SK-N-SH treated with all-trans-retinoic acid at 6 μM for 48 hours (cell line): ENCODE measurements around the gene QSOX2.

Experiments used
- ATAC-seq: fragments of 200-7000 bp; cut with Tn5 transposase; 3 replicates; pipeline ENCODE4 v1.9.1; 2020; ENCODE audit warnings: mild to moderate bottlenecking, moderate library complexity
- ARNTL ChIP-seq: fragments of 450-650 bp; formaldehyde crosslinking; IDR thresholded peaks from 2 replicates; pipeline ENCODE4 v1.5.0; 2020; ENCODE audit warnings: low read depth, mild to moderate bottlenecking, moderate library complexity, borderline replicate concordance
- BACH2 ChIP-seq: fragments of 250-450 bp; sonication (Bioruptor Pico); IDR thresholded peaks from 2 replicates; pipeline ENCODE4 v1.9.0; 2021; ENCODE audit warnings: mild to moderate bottlenecking, borderline replicate concordance
- CSRNP3 ChIP-seq: fragments of 250-450 bp; sonication (Bioruptor Pico); IDR thresholded peaks from 2 replicates; pipeline ENCODE4 v1.5.1; 2021; ENCODE audit warnings: mild to moderate bottlenecking, moderate library complexity
- ISL1 ChIP-seq: fragments of 250-450 bp; sonication (Bioruptor Pico); IDR thresholded peaks from 2 replicates; pipeline ENCODE4 v2.1.2; 2022; ENCODE audit warnings: mild to moderate bottlenecking, moderate library complexity
- OSR1 ChIP-seq: fragments of 250-450 bp; sonication (Bioruptor Pico); IDR thresholded peaks from 2 replicates; pipeline ENCODE4 v1.8.0; 2022; ENCODE audit warnings: moderate library complexity, mild to moderate bottlenecking, inconsistent platforms
- PATZ1 ChIP-seq: fragments of 250-450 bp; sonication (Bioruptor Pico); IDR thresholded peaks from 2 replicates; pipeline ENCODE4 v1.8.0; 2020; ENCODE audit warnings: mild to moderate bottlenecking, moderate library complexity, borderline replicate concordance
- PPARA ChIP-seq: fragments of 250-450 bp; sonication (Bioruptor Pico); IDR thresholded peaks from 2 replicates; pipeline ENCODE4 v1.5.0; 2020; ENCODE audit warnings: mild to moderate bottlenecking, borderline replicate concordance
- RARB ChIP-seq: fragments of 250-450 bp; sonication (Bioruptor Pico); IDR thresholded peaks from 2 replicates; pipeline ENCODE4 v1.8.0; 2021; ENCODE audit warnings: mild to moderate bottlenecking, moderate library complexity
- SNAI2 ChIP-seq: fragments of 250-450 bp; sonication (Bioruptor Pico); IDR thresholded peaks from 2 replicates; pipeline ENCODE4 v1.5.0; 2020; ENCODE audit warnings: mild to moderate bottlenecking, moderate library complexity
- TCF4 ChIP-seq: fragments of 250-450 bp; sonication (Bioruptor Pico); IDR thresholded peaks from 2 replicates; pipeline ENCODE4 v1.8.0; 2021; ENCODE audit warnings: mild to moderate bottlenecking, moderate library complexity, borderline replicate concordance
- TOX ChIP-seq: fragments of 250-450 bp; sonication (Bioruptor Pico); IDR thresholded peaks from 2 replicates; pipeline ENCODE4 v1.8.0; 2021; ENCODE audit warnings: mild to moderate bottlenecking, moderate library complexity, borderline replicate concordance
- ZC3H10 ChIP-seq: fragments of 250-450 bp; sonication (Bioruptor Pico); IDR thresholded peaks from 2 replicates; pipeline ENCODE4 v1.5.1; 2021; ENCODE audit warnings: mild to moderate bottlenecking, moderate library complexity
- ZFP3 ChIP-seq: fragments of 250-450 bp; sonication (Bioruptor Pico); IDR thresholded peaks from 2 replicates; pipeline ENCODE4 v1.5.0; 2020; ENCODE audit warnings: mild to moderate bottlenecking, moderate library complexity
- ZFP30 ChIP-seq: fragments of 450-650 bp; formaldehyde crosslinking; IDR thresholded peaks from 2 replicates; pipeline ENCODE4 v1.5.0; 2022; ENCODE audit warnings: mild to moderate bottlenecking, moderate library complexity
- ZNF565 ChIP-seq: fragments of 450-650 bp; formaldehyde crosslinking; conservative IDR thresholded peaks from 2 replicates; pipeline ENCODE4 v1.5.0; 2020; ENCODE audit warnings: low read depth, mild to moderate bottlenecking, moderate library complexity
- ZNF70 ChIP-seq: fragments of 450-650 bp; formaldehyde crosslinking; IDR thresholded peaks from 2 replicates; pipeline ENCODE4 v1.5.0; 2020; ENCODE audit warnings: mild to moderate bottlenecking, moderate library complexity
- TF ChIP-seq, protein P1 (sequence below): fragments of 250-450 bp; sonication (Bioruptor Pico); IDR thresholded peaks from 2 replicates; pipeline ENCODE4 v1.8.0; 2021; ENCODE audit warnings: low read depth, mild to moderate bottlenecking, moderate library complexity, borderline replicate concordance
- TF ChIP-seq, protein P2 (sequence below): fragments of 250-450 bp; sonication (Bioruptor Pico); IDR thresholded peaks from 2 replicates; pipeline ENCODE4 v1.5.1; 2020; ENCODE audit warnings: low read depth, mild to moderate bottlenecking, moderate library complexity
- TF ChIP-seq, protein P3 (sequence below): fragments of 250-450 bp; sonication (Bioruptor Pico); IDR thresholded peaks from 2 replicates; pipeline ENCODE4 v1.5.0; 2020; ENCODE audit warnings: mild to moderate bottlenecking, moderate library complexity

The QSOX2 gene

GRCh38 chr9:136250676-136251075, 5.1 kb upstream of the QSOX2 start:
- TF ChIP-seq ZFP3 (CRISPR knock-in tag) (no peak), ZFP30 (no peak)
- TF ChIP-seq, all 23 proteins: peak for 0
- no peak for ATAC-seq

GRCh38 chr9:136249877-136250559, 4.4 kb upstream of the QSOX2 start:
- no peak for ATAC-seq

GRCh38 chr9:136248951-136249876, 3.6 kb upstream of the QSOX2 start:
- no peak for ATAC-seq
- TF ChIP-seq, protein P1, sequence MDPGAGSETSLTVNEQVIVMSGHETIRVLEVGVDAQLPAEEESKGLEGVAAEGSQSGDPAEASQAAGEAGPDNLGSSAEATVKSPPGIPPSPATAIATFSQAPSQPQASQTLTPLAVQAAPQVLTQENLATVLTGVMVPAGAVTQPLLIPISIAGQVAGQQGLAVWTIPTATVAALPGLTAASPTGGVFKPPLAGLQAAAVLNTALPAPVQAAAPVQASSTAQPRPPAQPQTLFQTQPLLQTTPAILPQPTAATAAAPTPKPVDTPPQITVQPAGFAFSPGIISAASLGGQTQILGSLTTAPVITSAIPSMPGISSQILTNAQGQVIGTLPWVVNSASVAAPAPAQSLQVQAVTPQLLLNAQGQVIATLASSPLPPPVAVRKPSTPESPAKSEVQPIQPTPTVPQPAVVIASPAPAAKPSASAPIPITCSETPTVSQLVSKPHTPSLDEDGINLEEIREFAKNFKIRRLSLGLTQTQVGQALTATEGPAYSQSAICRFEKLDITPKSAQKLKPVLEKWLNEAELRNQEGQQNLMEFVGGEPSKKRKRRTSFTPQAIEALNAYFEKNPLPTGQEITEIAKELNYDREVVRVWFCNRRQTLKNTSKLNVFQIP: no peak
- TF ChIP-seq CSRNP3 (CRISPR knock-in tag) (no peak), BACH2 (CRISPR knock-in tag) (no peak), PATZ1 (CRISPR knock-in tag) (no peak), TCF4 (CRISPR knock-in tag) (no peak), TOX (no peak), ZFP3 (CRISPR knock-in tag) (no peak), ZNF70 (no peak), ARNTL (CRISPR knock-in tag) (no peak), ISL1 (CRISPR knock-in tag) (no peak), RARB (CRISPR knock-in tag) (no peak), ZNF565 (CRISPR knock-in tag) (no peak), OSR1 (CRISPR knock-in tag) (no peak), PPARA (no peak), ZC3H10 (no peak)
- TF ChIP-seq, protein P2, sequence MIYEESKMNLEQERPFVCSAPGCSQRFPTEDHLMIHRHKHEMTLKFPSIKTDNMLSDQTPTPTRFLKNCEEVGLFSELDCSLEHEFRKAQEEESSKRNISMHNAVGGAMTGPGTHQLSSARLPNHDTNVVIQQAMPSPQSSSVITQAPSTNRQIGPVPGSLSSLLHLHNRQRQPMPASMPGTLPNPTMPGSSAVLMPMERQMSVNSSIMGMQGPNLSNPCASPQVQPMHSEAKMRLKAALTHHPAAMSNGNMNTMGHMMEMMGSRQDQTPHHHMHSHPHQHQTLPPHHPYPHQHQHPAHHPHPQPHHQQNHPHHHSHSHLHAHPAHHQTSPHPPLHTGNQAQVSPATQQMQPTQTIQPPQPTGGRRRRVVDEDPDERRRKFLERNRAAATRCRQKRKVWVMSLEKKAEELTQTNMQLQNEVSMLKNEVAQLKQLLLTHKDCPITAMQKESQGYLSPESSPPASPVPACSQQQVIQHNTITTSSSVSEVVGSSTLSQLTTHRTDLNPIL (CRISPR knock-in tag): no peak

More at GRCh38 chr9:136249877-136250559, 4.4 kb upstream of the QSOX2 start:
- no peak for TF ChIP-seq TOX
- no peak for TF ChIP-seq PATZ1 (CRISPR knock-in tag)
- TF ChIP-seq, protein P3, sequence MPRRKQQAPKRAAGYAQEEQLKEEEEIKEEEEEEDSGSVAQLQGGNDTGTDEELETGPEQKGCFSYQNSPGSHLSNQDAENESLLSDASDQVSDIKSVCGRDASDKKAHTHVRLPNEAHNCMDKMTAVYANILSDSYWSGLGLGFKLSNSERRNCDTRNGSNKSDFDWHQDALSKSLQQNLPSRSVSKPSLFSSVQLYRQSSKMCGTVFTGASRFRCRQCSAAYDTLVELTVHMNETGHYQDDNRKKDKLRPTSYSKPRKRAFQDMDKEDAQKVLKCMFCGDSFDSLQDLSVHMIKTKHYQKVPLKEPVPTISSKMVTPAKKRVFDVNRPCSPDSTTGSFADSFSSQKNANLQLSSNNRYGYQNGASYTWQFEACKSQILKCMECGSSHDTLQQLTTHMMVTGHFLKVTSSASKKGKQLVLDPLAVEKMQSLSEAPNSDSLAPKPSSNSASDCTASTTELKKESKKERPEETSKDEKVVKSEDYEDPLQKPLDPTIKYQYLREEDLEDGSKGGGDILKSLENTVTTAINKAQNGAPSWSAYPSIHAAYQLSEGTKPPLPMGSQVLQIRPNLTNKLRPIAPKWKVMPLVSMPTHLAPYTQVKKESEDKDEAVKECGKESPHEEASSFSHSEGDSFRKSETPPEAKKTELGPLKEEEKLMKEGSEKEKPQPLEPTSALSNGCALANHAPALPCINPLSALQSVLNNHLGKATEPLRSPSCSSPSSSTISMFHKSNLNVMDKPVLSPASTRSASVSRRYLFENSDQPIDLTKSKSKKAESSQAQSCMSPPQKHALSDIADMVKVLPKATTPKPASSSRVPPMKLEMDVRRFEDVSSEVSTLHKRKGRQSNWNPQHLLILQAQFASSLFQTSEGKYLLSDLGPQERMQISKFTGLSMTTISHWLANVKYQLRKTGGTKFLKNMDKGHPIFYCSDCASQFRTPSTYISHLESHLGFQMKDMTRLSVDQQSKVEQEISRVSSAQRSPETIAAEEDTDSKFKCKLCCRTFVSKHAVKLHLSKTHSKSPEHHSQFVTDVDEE (CRISPR knock-in tag): no peak
- no peak for TF ChIP-seq ZFP3 (CRISPR knock-in tag)
- no peak for TF ChIP-seq SNAI2 (CRISPR knock-in tag)
- TF ChIP-seq BACH2 (CRISPR knock-in tag): no peak
- TF ChIP-seq OSR1 (CRISPR knock-in tag): no peak
- no peak for TF ChIP-seq ARNTL (CRISPR knock-in tag)
- TF ChIP-seq, all 23 proteins: peak for 0
